SH-SY5Y (cell line): ENCODE results near the gene LSM2.

ENCODE experiments used
- GATA2 ChIP-seq: IDR thresholded peaks from 2 replicates; pipeline ENCODE4 v1.6.1; 2011; ENCODE audit warnings: mild to moderate bottlenecking, low read depth, low read length
- GATA3 ChIP-seq: IDR thresholded peaks from 2 replicates; pipeline ENCODE4 v1.6.1; 2011; ENCODE audit warnings: low read depth, mild to moderate bottlenecking, low read length, moderate library complexity

GRCh38 chr6:31749301-31750036 is 57.3 kb downstream of the LSM2 start:
- no peak for TF ChIP-seq GATA2
- TF ChIP-seq GATA3: no peak
